Fibroblast of lung (primary cell): Measurements from ENCODE around the gene CHD6. TPM values are rescaled to one million over a fixed set of nuclear protein-coding genes. Genes with fewer than 3 reads are reported as not detected.
A peak's percentile ranks its signal among the peaks of the same experiment; 100 is the strongest.

ENCODE experiments used
- DNase-seq, 2 donors: peaks; one replicate each; pipeline versions ENCODE4 v3.0.0 to v3.0.0-alpha.2; 2010; ENCODE audit warnings: low read depth in 2 of 2
- H2AFZ ChIP-seq: 2 replicates; pipeline ENCODE4 v1.5.1; 2012; ENCODE audit warnings: low read length, control low read depth, inconsistent platforms
- H3K27ac ChIP-seq: 2 replicates; pipeline ENCODE4 v1.5.1; 2011; ENCODE audit warnings: low read length, control low read depth; ENCODE audit not compliant: insufficient read depth
- H3K27me3 ChIP-seq: 2 replicates; pipeline ENCODE4 v1.5.1; 2011; ENCODE audit warnings: mild to moderate bottlenecking, low read length; ENCODE audit not compliant: control insufficient read depth, insufficient read depth
- H3K36me3 ChIP-seq: 2 replicates; pipeline ENCODE4 v1.5.1; 2011; ENCODE audit warnings: low read length; ENCODE audit not compliant: control insufficient read depth, insufficient read depth
- H3K4me1 ChIP-seq: 2 replicates; pipeline ENCODE4 v1.5.1; 2011; ENCODE audit warnings: low read length; ENCODE audit not compliant: control insufficient read depth, insufficient read depth; ENCODE audit errors: extremely low read depth
- H3K4me2 ChIP-seq: 2 replicates; pipeline ENCODE4 v1.5.1; 2011; ENCODE audit warnings: low read length, control low read depth; ENCODE audit not compliant: insufficient read depth; ENCODE audit errors: extremely low read depth
- H3K4me3 ChIP-seq, 4 experiments: fragments of 200-600 bp in 1 of 4; sonication (generic) in 1 of 4; replicated peaks in 1 of 4; 2 replicates each; pipeline ENCODE4 v1.5.1; 2011 to 2016; ENCODE audit warnings: low read length in 4 of 4, low read depth in 3 of 4, mild to moderate bottlenecking in 3 of 4, control low read depth in 2 of 4, inconsistent platforms in 1 of 4, mixed read lengths in 1 of 4; ENCODE audit not compliant: insufficient read depth in 1 of 4; ENCODE audit errors: control extremely low read depth in 1 of 4
- H3K79me2 ChIP-seq: 2 replicates; pipeline ENCODE4 v1.5.1; 2012; ENCODE audit warnings: mild to moderate bottlenecking, low read length, inconsistent platforms; ENCODE audit not compliant: control insufficient read depth, insufficient read depth
- H3K9ac ChIP-seq: 2 replicates; pipeline ENCODE4 v1.5.1; 2011; ENCODE audit warnings: mild to moderate bottlenecking, low read length, control low read depth; ENCODE audit not compliant: insufficient read depth
- H3K9me3 ChIP-seq: 2 replicates; pipeline ENCODE4 v1.5.1; 2012; ENCODE audit warnings: low read depth, low read length; ENCODE audit not compliant: control insufficient read depth, insufficient read depth
- H4K20me1 ChIP-seq: 2 replicates; pipeline ENCODE4 v1.5.1; 2011; ENCODE audit warnings: low read length; ENCODE audit not compliant: control insufficient read depth, insufficient read depth; ENCODE audit errors: extremely low read depth
- CTCF ChIP-seq, 2 donors: IDR thresholded peaks in 1 of 2; conservative IDR thresholded peaks in 1 of 2; 1 replicate in 1 of 2; 2 replicates in 1 of 2; pipeline ENCODE4 v1.5.1; 2011 to 2012; ENCODE audit warnings: low read length in 2 of 2, control low read depth in 1 of 2, inconsistent platforms in 1 of 2, low read depth in 1 of 2, mild to moderate bottlenecking in 1 of 2
- EZH2 ChIP-seq: IDR thresholded peaks from 2 replicates; pipeline ENCODE4 v1.5.1; 2012; ENCODE audit warnings: low read length, control low read depth, mild to moderate bottlenecking; ENCODE audit errors: missing control alignments
- polyA plus RNA-seq, 2 donors: library from polyadenylated mRNA; depleted of rRNA in 1 of 2; stranded (reverse) in 1 of 2; unstranded in 1 of 2; fragments of >200 nt; gene quantifications; 2 replicates each; pipeline ENCODE4 v1.2.1, GENCODE V29; 2011 to 2012; ENCODE audit warnings: missing spikeins in 1 of 2
- total RNA-seq: library from RNA; depleted of rRNA; stranded (reverse); fragments of >200 nt; gene quantifications from 2 replicates; pipeline ENCODE4 v1.2.1, GENCODE V29; 2014

The CHD6 gene
- total and polyA plus RNA-seq, 2 donors (not counting 1 experiment from before 2014, with no cell fraction given): 13.4 to 25.9 TPM

GRCh38 chr20:41505184-41505583 lies 113.0 kb downstream of the CHD6 start:
- Histone ChIP-seq H3K27me3 (no peaks in the 10 kb centered on the region), H2AFZ (no peak overlapping the region), H4K20me1 (no peaks in the 10 kb centered on the region), H3K4me2 (no peak overlapping the region), H3K9me3 (no peaks in the 10 kb centered on the region), H3K9ac (no peak overlapping the region), H3K79me2 (no peaks in the 10 kb centered on the region), H3K27ac (no peak overlapping the region), H3K36me3 (no peaks in the 10 kb centered on the region), H3K4me3 (no peak overlapping the region), H3K4me1 (peaks cover 13% of the 10 kb centered on the region)
- no peak for DNase-seq
- TF ChIP-seq EZH2 (no peak), CTCF (conservative IDR thresholded peaks at IDR 0.05 in 1 of 2, IDR thresholded peaks at IDR 0.05 in 1 of 2; ENCODE audit: low read depth in 1 of 2, low read length in 2 of 2) (no peak)

DNA sequence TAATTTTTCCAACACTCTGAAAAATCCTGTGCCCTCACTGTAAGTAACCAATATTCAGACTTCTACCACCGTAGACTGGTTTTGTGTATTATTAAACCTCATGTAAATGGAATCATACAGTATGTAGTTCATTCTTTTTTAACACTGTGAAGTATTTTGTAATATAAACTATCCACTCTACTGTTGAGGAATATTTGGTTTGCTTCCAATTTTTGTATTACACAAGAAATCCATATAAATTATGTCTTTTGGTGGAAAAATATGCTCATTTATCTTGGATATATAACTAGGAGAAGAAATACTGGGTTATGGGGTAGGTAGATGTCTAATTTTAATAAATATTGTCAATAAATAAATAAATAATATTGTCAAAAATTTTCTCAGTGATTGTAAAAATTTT lies 116.8 kb downstream of the CHD6 start:
- Histone ChIP-seq H3K4me1 (peaks cover 2% of the 10 kb centered on the region), H4K20me1 (no peaks in the 10 kb centered on the region), H3K27ac (no peak overlapping the region), H3K27me3 (no peaks in the 10 kb centered on the region), H3K36me3 (no peaks in the 10 kb centered on the region), H2AFZ (no peak overlapping the region), H3K4me3 (no peak overlapping the region), H3K9me3 (no peaks in the 10 kb centered on the region), H3K79me2 (no peaks in the 10 kb centered on the region), H3K9ac (no peak overlapping the region), H3K4me2 (no peak overlapping the region)
- DNase-seq: peak in 1 of 2 donors; percentile 58
- TF ChIP-seq CTCF (conservative IDR thresholded peaks at IDR 0.05 in 1 of 2, IDR thresholded peaks at IDR 0.05 in 1 of 2; ENCODE audit: low read depth in 1 of 2, low read length in 2 of 2): no peak
- TF ChIP-seq EZH2: no peak

- H3K36me3 ChIP-seq: no peaks in the 10 kb centered on the region
- no peaks in the 10 kb centered on the region for H3K9me3 ChIP-seq
- no peaks in the 10 kb centered on the region for H3K79me2 ChIP-seq
- no peak overlapping the region for H3K4me3 ChIP-seq
- peaks cover 2% of the 10 kb centered on the region for H3K4me1 ChIP-seq
- no peak for TF ChIP-seq CTCF (conservative IDR thresholded peaks at IDR 0.05 in 1 of 2, IDR thresholded peaks at IDR 0.05 in 1 of 2; ENCODE audit: low read depth in 1 of 2, low read length in 2 of 2)
- TF ChIP-seq EZH2: no peak
- H3K4me2 ChIP-seq: no peak overlapping the region
- no peak overlapping the region for H2AFZ ChIP-seq
- H4K20me1 ChIP-seq: no peaks in the 10 kb centered on the region
- H3K27ac ChIP-seq: no peak overlapping the region
- H3K27me3 ChIP-seq: no peaks in the 10 kb centered on the region
- DNase-seq: peak in 1 of 2 donors; percentile 39
- no peak overlapping the region for H3K9ac ChIP-seq
These were observed 118.0 kb downstream of the CHD6 start for GRCh38 chr20:41499961-41500725.
